Hippocampal formation (tissue), 2 donors: Measurements from ENCODE around the gene DNALI1.
"Not testable (repeated sequence)": the region's sequence is repeated elsewhere in the genome, so short reads cannot be mapped to it uniquely, and the experiment has no call there.

Source experiments
- DNase-seq, 2 donors: peaks; one replicate each; lab custom pipeline; 2025; lab: John Stamatoyannopoulos, UW

The DNALI1 gene

DNA sequence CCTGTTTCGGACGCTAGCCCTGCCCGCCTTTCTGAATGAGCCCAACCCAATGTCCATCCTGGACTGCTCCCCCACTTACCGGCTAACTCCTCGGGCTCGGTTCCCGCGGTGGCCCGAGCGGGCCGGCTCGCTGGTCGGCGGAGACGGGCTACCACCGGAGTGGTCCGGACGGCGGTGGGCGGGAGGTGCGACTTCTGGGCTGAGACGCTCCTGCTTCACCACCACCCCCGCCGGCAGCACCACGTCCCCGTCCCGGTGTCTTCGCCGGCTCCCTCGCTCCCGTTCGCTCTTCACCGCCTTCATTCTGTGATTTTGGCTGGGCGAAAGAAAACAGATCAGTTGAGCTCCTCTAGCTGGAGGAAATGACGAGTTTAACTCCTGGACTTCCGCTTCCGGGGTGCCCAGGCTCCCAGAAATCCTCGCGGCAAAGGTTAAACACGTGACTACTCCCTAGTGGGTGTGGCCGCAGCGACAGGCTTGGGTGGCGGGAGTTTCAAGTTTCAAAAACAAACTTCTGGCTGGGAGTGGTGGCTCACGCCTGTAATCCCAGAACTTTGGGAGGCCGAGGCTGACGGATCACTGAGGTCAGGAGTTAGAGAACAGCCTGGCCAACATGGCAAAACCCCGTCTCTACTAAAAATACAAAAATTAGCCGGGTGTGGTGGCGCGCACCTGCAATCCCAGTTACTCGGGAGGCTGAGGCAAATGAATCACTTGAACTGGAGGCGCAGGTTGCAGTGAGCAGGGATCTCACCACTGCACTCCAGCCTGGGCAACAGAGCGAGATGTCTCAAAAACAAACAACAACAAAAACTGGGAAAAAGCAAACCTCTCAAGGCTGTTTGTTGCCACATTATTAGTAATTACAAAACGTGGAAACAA, 2.6 kb upstream of the DNALI1 start, which contains the start of gene SNIP1:
Gene SNIP1, minus strand, starts transcription at position 367 of the 882 bp plus-strand sequence. Its CDS starts 64 bp downstream, at position 303.
- DNase-seq = peak; percentile 89 to 94

DNA sequence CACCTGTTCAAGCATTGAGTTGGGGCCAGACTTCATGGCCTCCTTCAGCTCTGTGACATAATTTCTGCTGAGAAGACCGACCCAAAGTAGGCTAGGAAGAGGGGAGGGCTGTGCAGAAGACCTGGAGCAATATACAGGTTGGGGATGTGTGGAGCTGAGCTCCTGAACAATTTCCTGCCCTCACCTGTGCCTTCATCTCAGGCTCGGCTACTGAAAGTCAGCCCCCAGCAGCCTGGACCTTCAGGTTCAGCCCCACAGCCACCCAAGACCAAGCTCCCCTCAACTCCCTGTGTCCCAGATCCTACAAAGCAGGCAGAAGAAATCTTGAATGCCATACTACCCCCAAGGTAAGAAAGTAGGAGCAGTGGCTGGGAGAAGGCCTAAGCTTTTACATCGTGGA, 662 bp downstream of the DNALI1 start:
- DNase-seq = no peak

DNA sequence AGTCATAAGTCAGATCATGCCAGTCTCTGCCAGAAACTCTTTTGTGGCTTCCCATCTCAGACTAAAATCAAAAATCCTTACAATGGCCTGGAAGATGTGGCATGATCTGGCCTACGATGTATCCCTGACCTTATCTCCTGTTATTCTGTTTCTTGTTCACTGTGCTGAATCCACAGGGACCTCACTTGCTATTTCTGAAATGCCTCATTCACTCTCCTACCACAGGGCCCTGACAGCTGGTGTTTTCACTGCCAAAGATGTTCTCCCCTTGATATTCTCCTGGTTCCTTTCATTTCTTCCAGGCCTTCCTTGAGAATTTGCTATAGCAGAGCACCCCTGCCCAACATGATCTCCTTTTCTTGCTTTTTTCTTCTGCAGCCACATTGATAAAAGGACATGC, 1.7 kb downstream of the DNALI1 start:
- DNase-seq = no peak

DNA sequence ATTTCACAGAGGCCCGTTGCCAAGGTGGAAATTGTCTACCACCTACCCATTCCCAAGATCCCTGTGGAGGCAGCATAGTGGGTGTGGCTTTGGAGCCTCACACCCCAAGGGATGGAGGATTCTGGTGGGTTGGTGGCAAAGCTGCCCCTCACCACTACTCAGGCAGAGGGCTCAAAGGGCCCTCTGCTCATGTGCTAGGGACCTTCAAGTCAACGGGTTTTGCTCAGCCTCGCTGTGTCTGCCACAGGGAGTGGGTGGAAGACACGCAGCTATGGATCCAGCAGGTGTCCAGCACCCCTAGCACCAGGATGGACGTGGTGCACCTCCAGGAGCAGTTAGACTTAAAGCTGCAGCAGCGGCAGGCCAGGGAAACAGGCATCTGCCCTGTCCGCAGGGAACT, 2.3 kb downstream of the DNALI1 start:
- DNase-seq = no peak

DNA sequence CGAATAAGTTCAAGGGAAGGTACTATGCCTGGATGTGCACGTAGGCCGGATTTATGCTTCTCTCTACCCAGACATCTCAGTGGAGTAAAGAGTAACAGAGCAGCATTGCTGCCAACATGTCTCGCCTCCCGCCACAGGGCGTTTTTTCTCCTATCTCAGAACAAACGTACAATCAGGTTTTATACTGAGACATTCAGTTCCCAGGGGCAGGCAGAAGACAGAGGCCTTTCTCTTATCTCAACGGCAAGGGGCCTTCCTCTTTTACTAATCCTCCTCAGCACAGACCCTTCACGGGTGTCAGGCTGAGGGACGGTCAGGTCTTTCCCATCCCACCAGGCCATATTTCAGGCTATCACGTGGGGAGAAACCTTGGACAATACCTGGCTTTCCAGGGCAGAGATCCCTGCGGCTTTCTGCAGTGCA, 3.2 kb downstream of the DNALI1 start:
- DNase-seq = not testable (repeated sequence)

DNA sequence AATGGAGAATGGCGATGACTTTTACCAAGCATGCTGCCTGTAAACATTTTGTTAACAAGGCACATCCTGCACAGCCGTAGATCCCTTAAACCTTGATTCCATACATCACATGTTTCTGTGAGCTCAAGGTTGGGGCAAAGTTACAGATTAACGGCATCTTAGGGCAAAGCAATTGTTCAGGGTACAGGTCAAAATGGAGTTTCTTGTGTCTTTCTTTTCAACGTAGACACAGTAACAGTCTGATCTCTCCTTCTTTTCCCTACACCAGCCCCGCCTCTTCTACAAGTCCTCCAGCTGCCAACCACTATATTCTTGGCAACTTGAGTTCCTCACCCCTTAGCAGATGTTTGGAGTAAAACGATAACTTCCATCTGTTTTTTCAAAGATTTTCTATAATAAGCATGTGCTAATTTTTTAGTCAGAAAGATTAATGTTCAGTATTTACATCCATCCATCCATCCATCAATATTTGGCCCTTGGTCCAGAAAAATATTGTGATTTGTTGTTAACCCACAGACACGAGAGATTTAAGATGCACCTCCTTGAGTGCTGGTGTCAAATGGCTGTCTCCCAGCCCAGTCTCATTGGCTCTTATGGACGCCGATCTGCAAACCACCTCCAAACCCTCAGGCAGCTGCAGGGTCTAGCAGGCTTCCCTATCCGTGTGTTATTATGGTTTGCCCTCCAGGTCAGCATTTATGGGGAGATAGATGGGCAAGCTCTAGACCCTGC, 3.8 kb downstream of the DNALI1 start:
- DNase-seq = no peak

DNA sequence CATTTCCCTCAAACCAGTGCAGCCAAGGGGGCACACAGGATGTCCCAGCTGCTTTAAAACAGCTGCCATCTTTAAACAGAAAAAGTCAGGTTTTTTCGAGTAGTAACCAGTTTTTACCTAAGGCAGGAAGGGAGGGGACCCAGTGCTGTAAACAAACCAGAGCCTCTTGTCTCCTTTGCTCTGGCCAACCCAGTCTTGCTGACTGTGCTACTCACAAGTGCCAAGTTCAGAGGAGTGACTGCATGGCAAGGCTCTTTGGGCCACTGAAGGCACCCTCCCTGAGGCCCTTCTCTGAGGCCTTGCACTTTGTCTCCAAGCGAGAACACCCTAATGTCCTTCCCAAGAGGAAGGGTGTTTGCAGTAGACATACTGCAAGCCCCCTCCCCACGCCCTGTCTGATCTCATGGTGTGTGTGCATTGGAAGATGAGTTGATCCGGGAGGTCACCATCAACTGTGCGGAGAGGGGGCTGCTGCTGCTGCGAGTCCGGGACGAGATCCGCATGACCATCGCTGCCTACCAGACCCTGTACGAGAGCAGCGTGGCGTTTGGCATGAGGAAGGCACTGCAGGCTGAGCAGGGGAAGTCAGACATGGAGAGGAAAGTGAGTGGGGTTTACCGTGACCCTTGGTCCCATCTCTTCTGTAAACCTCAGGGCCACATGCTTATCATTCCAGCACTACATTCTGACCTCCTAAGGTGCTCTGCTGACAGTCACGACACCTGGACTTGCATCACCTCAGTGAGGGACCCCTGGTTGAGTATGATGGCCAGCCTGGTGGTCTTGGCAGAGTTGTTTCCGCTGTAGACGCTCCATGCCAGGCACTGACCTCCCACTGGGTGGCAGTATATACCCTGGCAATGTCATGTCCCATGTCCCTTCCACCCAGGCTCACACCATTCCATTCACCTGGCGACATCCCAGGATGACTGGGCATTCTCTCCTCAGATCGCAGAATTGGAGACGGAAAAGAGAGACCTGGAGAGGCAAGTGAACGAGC, 4.7 kb downstream of the DNALI1 start:
- no peak for DNase-seq

DNA sequence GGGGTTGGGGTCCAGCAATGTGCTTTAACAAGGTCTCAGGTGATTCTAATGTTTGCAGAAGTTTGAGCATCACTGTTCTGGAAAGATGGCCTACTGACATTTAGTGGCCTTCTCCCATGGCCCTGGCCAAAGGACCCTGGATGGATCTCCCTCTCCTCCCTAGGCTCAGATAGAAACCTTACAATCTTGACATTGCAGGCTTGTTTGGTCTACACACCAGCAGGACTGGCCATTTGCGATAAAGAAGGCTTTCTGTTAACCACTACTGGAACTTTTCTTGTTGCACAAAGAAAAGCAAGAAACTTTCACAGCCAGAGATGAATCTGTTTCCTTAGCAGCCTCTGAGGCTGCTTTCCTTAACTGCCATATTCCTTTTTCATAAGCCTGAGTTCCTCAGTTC, 6.2 kb downstream of the DNALI1 start:
- no peak for DNase-seq

DNA sequence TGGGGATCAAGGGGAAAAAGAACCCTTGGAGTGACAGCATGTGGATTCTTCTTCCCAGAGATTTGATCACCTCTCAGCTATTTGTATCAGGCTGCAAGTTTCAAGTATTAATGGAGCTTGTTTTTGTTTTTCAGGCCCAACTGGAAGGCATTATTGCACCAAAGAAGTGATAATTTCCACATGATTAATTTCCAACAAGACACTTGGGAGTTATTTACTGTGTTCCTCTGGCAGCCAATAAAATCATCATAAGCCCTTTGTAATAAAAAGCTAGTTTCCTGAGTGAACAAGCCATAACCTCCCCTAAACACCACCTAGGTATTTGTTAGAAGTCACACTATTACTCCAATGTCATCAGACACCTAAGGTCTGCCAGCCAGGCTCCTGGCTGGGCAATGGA, 8.2 kb downstream of the DNALI1 start:
- DNase-seq = no peak

DNA sequence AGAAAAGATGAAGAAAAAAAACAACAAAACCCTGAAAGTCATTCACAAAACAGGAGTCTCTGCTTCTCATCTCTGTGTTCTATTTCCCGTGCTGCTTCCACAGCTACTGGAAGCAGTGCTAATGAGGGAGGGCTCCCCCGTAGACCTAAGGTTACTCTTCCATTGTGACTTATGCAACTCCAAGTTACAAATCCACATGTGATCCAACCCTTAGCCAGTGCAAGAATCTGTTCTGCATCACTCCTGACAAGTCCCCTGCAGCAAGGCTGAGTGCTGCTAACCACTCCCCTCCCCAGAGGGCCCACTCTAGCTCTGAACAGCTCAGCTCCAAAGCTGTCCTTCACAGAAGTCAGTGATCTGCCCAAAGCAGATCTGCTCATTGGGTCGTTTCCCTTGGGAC, 10.3 kb downstream of the DNALI1 start:
- DNase-seq = no peak

DNA sequence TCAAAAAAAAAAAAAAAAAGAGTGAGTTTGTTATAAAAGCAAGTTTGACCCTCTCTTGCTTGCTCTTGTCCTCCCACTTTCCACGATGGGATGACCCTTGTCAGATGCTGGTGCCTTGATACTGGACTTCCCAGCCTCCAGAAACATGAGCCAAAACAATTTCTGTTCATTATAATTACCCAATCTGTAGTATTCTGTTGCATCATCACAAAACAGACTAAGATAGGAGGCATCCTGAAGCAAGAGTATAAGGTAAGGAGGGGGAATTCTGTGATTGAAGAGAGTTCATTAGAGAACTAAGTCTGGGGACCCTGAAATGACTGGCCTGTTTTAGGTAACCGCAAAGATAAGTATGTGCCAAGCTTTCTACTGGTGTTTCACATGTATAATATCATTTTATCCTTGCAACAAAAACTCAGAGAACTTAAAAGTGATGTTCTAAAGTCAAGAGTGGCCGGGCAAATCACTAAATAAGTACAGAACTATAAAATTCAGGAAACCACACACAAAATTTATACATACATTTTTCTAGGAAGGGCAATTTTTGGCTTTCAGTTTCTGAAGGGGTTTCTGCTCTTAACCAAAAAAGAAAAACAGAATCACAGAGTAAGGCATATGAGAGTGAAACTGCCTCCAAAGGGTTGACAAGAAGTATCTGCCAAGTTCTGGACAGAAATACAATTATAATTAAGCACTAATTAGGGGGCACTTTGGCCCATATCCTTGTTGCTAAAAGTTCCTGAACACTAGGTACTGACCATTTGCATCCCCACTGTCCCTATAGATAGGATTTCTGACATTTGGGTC, 14.0 kb downstream of the DNALI1 start:
- no peak for DNase-seq

DNA sequence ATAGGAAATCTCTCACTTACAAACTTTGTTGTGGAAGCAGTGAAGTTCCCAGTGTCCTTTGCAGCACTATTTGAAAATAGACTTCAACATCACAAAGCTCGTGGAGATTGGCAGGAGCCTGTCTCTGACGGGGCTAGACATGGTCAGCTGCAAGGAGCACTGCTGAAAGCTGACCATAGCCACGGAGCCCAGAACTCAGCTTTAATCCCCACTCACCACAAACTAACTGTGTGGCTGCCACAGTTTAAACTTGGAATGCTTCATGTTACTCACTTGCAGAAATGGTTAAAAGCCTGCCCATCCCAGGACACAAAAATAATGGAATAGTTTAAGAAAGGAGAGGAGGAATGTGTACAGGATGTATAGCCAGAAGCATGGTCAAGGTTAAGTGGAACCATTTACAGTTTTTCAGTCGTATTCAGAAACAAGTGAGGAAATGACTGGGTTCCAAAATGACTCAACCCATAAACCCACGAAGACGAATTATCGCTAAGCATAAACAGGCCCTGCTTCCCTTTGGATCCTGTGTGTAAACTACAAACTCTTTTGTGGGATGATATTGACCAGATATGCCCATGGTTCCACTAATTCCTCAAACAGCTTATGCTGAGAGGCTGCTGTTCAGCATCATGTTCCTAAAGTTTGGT, 18.2 kb downstream of the DNALI1 start:
- DNase-seq = no peak

DNA sequence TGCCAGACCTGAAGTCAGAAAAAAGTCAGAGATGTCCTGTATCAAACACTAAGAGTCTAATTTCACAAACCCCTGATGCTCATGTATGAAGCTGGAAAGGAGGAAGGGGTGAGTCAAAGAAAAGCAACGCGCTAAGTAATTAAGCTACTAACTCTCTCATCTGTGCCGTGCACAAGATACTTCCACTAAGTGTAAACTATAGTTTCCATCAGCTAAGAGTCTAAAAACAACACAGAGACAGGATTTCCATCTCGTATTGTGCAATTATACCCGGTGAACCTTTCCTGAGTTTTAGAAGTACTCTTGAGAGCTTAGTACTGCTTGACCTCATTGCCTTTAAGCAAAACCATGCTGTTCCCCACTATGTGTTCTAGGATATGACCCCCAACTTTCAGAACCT, 19.0 kb downstream of the DNALI1 start:
- DNase-seq = no peak

DNA sequence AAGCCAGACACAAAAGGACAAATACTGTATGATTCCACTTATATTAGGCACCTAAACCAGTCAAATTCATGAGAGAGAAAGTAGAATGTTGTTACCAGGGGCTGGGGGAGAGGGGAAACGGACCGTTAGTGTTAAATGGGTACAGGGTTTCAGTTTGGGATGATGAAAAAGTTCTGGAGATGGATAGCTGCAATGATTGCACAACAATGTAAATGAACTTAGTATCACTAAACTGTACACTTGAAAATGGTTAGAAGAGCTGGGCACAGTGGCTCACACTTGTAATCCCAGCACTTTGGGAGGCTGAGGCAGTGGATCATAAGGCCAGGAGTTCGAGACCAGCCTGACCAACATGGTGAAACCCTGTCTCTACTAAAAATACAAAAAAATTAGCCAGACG, 27.8 kb downstream of the DNALI1 start:
- DNase-seq = not testable (repeated sequence)

DNA sequence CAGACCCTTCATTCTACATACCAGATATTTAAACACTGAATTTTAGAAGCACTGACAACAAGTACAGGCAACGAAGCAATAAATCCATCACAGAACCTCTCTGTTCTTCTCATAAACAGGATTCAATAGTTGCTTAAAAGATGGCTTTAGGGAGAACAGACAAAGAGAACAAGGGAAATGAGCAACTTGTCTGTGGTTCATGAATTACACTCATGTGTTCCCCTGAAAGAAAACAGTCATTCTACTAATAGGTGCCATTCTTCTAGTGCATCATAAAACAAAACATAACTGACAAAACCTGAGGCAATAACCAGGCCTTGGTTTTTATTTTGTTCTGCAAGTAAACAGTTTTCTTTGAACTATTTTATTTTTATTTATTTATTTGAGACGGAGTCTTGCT, 32.2 kb downstream of the DNALI1 start:
- no peak for DNase-seq

DNA sequence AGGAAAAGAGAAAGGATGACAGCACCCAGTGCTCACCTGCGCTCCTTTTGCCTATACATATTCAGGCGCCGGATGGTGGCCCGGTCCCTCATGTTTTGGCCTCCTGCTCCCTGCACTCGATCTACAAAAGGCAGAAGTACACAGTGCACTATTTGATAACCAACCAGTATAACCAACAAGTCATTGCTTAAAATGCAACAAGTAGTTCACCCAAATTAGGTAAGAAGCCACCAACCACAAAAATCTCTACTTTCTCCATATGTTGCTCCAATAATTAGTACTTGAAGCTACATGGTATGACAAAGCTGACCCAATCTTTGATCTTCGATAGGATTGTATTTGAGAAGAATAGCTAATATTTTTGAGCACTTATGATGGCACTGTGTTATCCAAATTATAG, 37.0 kb downstream of the DNALI1 start:
- no peak for DNase-seq

DNA sequence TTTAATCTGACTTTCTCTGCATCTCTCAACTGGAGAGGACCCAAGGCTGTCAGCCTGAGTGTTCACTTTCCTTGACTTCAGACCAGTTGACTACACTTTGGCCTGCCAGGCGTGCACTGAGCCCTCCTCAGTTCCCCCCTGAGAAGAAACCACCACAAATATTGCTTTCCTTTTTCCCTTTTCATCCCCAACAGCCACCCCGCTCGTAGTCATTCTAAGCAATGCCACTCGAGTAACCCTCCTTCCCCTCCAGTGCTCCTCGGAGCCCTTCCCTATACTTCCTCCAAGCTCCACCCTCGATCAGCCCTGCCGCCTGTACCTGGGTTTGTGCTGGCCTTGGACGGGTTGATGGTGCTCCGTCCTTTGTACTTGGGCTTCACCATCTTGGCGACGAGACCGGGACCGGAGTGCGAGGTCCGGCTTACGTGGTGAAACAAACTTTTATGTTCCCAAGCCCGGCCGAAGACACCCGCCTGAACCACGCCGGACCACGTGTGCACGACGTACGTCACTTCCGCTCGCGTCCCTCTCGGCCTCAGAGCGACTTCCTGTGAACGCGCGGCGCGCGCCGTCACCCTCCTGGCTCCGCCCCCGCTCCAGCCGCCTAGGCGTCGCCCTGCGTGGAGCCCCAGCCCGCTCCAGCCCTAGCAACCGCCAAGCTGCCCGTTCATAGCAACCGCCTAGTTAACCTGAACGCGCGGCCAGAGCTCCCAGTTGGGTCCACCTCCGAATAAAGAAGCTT, 38.9 kb downstream of the DNALI1 start, which contains the start of gene GNL2:
Gene GNL2, minus strand, starts transcription at position 498 of the 742 bp plus-strand sequence. Its CDS starts 115 bp downstream, at position 383.
- peak; percentile 90 for DNase-seq

DNA sequence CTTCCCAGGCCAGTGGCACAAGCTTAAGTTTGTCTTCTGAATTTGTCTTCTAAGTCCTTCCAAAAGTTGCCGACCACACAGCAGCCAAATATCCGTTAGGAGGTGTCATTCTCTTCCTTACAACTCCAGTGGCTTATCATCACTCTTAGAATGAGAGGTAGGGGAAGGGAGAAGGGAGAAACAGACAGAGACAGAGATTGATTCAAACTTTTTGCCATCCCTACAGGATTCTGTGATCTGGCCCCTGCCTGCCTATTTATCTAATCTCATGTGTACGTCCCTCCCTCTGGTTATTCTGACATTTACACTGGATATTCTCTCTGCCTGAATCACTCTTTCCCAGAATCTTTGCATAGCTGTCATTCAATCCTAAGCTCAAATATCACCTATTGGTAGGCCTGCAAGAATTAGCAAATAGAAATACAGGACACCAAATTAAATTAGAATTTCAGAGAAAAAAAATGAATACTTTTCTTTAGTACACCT, 39.5 kb downstream of the DNALI1 start:
- no peak for DNase-seq

DNA sequence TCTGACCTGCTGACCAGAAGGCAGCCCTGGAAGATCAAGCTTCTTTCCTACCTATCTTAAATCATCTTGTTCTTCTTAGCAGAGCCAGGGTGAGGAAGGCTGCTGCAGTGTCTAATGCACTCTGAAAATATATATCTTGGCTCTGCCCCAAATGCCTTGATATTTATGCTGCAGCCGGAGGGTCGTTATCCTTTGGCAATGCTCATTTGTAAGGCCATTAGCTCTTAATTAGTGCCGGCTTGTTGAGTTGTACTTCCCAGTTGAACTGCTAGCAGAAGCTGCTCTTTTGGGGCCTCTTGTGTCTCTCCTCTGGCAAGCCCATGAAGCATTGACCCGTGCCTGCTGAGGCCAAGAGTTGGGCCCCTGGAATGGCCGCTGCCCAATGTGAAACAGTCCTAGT, 43.2 kb downstream of the DNALI1 start:
- DNase-seq = no peak
